Measurements from ENCODE around the gene POC1A. TPM values are rescaled to one million over a fixed set of nuclear protein-coding genes. Genes with fewer than 3 reads are reported as not detected.

POC1A gene
- polyA plus RNA-seq, 1 of the 3 experiments (the other 2 are of a cell fraction) = 11.7 TPM

GRCh38 chr3:52117537-52117936, 36.7 kb downstream of the POC1A start:
- no peaks in the 10 kb centered on the region for H3K27me3 ChIP-seq (ENCODE audit: insufficient read depth)
- H3K36me3 ChIP-seq (replicated peaks in 1 of 2; ENCODE audit: control insufficient read depth in 1 of 2, insufficient read depth in 2 of 2, low read length in 1 of 2) = peaks cover 2 to 13% of the 10 kb centered on the region in 2 experiments
- no peak for DNase-seq
- no peak overlapping the region for H3K9ac ChIP-seq
- 97% methylated on average over 4 of the region's 4 CpGs for WGBS (ENCODE audit: low lambda C conversion rate)
- H3K27ac ChIP-seq (ENCODE audit: low read depth in 2 of 2, low read length in 1 of 2) = no peak overlapping the region
- H3K9me2 ChIP-seq = no peaks in the 10 kb centered on the region
- H3K4me1 ChIP-seq (ENCODE audit: control insufficient read depth in 1 of 2, insufficient read depth in 2 of 2, low read depth in 1 of 2, low read length in 1 of 2) = peaks cover 0 to 20% of the 10 kb centered on the region in 2 experiments; a peak in 1 of 4 replicates
- no peak overlapping the region for H3K4me3 ChIP-seq (ENCODE audit: low read depth in 2 of 2, low read length in 1 of 2)
- CTCF ChIA-PET = interaction anchor here (1.7 to 12.7 kb wide), 5 partner anchors 8 to 113 kb away, joined by 5 to 366 read pairs (median 5); no protein-coding TSS in a partner anchor
- POLR2A ChIA-PET = interaction anchor here (0.7 to 2.1 kb wide), 2 partner anchors 9 to 61 kb away, joined by 4 to 5 read pairs; partner anchors contain the start of gene DUSP7
- H3K79me2 ChIP-seq (ENCODE audit: insufficient read depth) = no peaks in the 10 kb centered on the region
- no peaks in the 10 kb centered on the region for H4K20me1 ChIP-seq (ENCODE audit: insufficient read depth)
- H2AFZ ChIP-seq (ENCODE audit: low read depth) = no peak overlapping the region
- H3K4me2 ChIP-seq = no peak overlapping the region
- TF ChIP-seq RCOR1 (IDR thresholded peaks at IDR 0.05; ENCODE audit: low read length) (no peak), NRF1 (IDR thresholded peaks at IDR 0.05; ENCODE audit: low read depth, low read length) (no peak), TEAD4 (IDR thresholded peaks at IDR 0.05; ENCODE audit: borderline replicate concordance, insufficient read depth) (no peak), MEF2A (IDR thresholded peaks at IDR 0.05; ENCODE audit: borderline replicate concordance, low read depth) (no peak), MAX (IDR thresholded peaks at IDR 0.05; ENCODE audit: low read depth) (no peak), PBX3 (IDR thresholded peaks at IDR 0.05) (no peak), TAF1 (IDR thresholded peaks at IDR 0.05; ENCODE audit: borderline replicate concordance, low read depth, low read length) (no peak), ELF1 (IDR thresholded peaks at IDR 0.05) (no peak), IRF3 (IDR thresholded peaks at IDR 0.05; ENCODE audit: low read depth, low read length) (no peak), POLR2AphosphoS5 (IDR thresholded peaks at IDR 0.05; ENCODE audit: low read depth, low read length) (no peak), NFIC (IDR thresholded peaks at IDR 0.05; ENCODE audit: borderline replicate concordance) (no peak), FOXJ3 (CRISPR knock-in tag; IDR thresholded peaks at IDR 0.05) (no peak), ZBTB33 (IDR thresholded peaks at IDR 0.05; ENCODE audit: borderline replicate concordance, low read depth) (no peak), RAD21 (IDR thresholded peaks at IDR 0.05; ENCODE audit: low read length) (no peak), RXRA (IDR thresholded peaks at IDR 0.05; ENCODE audit: borderline replicate concordance, low read depth) (no peak), FOXM1 (IDR thresholded peaks at IDR 0.05; ENCODE audit: low read depth) (no peak), SIN3A (IDR thresholded peaks at IDR 0.05; ENCODE audit: borderline replicate concordance, low read depth, low read length) (no peak), YY1 (IDR thresholded peaks at IDR 0.05; ENCODE audit: low read depth) (no peak), USF1 (IDR thresholded peaks at IDR 0.05; ENCODE audit: borderline replicate concordance, low read depth) (no peak), CTCF (IDR thresholded peaks at IDR 0.05) (no peak)
- no peaks in the 10 kb centered on the region for H3K9me3 ChIP-seq
- H3F3A ChIP-seq (replicated peaks; ENCODE audit: insufficient read depth) = no peaks in the 10 kb centered on the region
